Measurements from ENCODE around the gene AFAP1.

AFAP1 gene

GRCh38 chr4:7955393-7955792 is 15.7 kb upstream of the AFAP1 start:
- H3K27ac ChIP-seq, result no peak overlapping the region
- no peak overlapping the region for H3K4me2 ChIP-seq
- H3K79me2 ChIP-seq (ENCODE audit: insufficient read depth, low read depth), result no peaks in the 10 kb centered on the region

GRCh38 chr4:7952615-7953014 is 13.0 kb upstream of the AFAP1 start:
- Histone ChIP-seq H3K79me2 (ENCODE audit: insufficient read depth, low read depth) (no peaks in the 10 kb centered on the region), H3K4me3 (IDR thresholded peaks at IDR 0.05; ENCODE audit: insufficient read depth, low read depth, low read length) (no peak overlapping the region), H3K27me3 (ENCODE audit: insufficient read depth, low read depth) (no peaks in the 10 kb centered on the region), H3K9ac (no peak overlapping the region), H3K36me3 (ENCODE audit: insufficient read depth) (no peaks in the 10 kb centered on the region), H2AFZ (ENCODE audit: low read depth) (no peak overlapping the region), H4K20me1 (ENCODE audit: insufficient read depth) (no peaks in the 10 kb centered on the region), H3K4me1 (ENCODE audit: low read depth, poor library complexity, severe bottlenecking) (no peaks in the 10 kb centered on the region), H3K4me2 (no peak overlapping the region), H3K27ac (no peak overlapping the region)
- TF ChIP-seq CTCF (conservative IDR thresholded peaks at IDR 0.05; ENCODE audit: low read depth, low read length), result no peak

More at GRCh38 chr4:7955393-7955792, 15.7 kb upstream of the AFAP1 start:
- Histone ChIP-seq H3K36me3 (ENCODE audit: insufficient read depth) (no peaks in the 10 kb centered on the region), H2AFZ (ENCODE audit: low read depth) (no peak overlapping the region), H3K4me1 (ENCODE audit: low read depth, poor library complexity, severe bottlenecking) (no peaks in the 10 kb centered on the region), H4K20me1 (ENCODE audit: insufficient read depth) (no peaks in the 10 kb centered on the region), H3K27me3 (ENCODE audit: insufficient read depth, low read depth) (no peaks in the 10 kb centered on the region), H3K9ac (no peak overlapping the region), H3K4me3 (IDR thresholded peaks at IDR 0.05; ENCODE audit: insufficient read depth, low read depth, low read length) (no peak overlapping the region)
- TF ChIP-seq CTCF (conservative IDR thresholded peaks at IDR 0.05; ENCODE audit: low read depth, low read length), result no peak

GRCh38 chr4:7950301-7951092 is 10.8 kb upstream of the AFAP1 start:
- Histone ChIP-seq H3K79me2 (ENCODE audit: insufficient read depth, low read depth) (no peaks in the 10 kb centered on the region), H2AFZ (ENCODE audit: low read depth) (no peak overlapping the region), H3K36me3 (ENCODE audit: insufficient read depth) (no peaks in the 10 kb centered on the region), H3K4me3 (IDR thresholded peaks at IDR 0.05; ENCODE audit: insufficient read depth, low read depth, low read length) (no peak overlapping the region), H4K20me1 (ENCODE audit: insufficient read depth) (no peaks in the 10 kb centered on the region), H3K9ac (no peak overlapping the region), H3K27me3 (ENCODE audit: insufficient read depth, low read depth) (no peaks in the 10 kb centered on the region), H3K4me2 (no peak overlapping the region), H3K4me1 (ENCODE audit: low read depth, poor library complexity, severe bottlenecking) (no peaks in the 10 kb centered on the region), H3K27ac (no peak overlapping the region)
- TF ChIP-seq CTCF (conservative IDR thresholded peaks at IDR 0.05; ENCODE audit: low read depth, low read length), result no peak

- Histone ChIP-seq H2AFZ (ENCODE audit: low read depth) (no peak overlapping the region), H3K27me3 (ENCODE audit: insufficient read depth, low read depth) (no peaks in the 10 kb centered on the region), H3K4me2 (no peak overlapping the region), H4K20me1 (ENCODE audit: insufficient read depth) (no peaks in the 10 kb centered on the region), H3K4me1 (ENCODE audit: low read depth, poor library complexity, severe bottlenecking) (no peaks in the 10 kb centered on the region), H3K27ac (no peak overlapping the region), H3K36me3 (ENCODE audit: insufficient read depth) (no peaks in the 10 kb centered on the region), H3K4me3 (IDR thresholded peaks at IDR 0.05; ENCODE audit: insufficient read depth, low read depth, low read length) (no peak overlapping the region), H3K79me2 (ENCODE audit: insufficient read depth, low read depth) (no peaks in the 10 kb centered on the region), H3K9ac (no peak overlapping the region)
- no peak for TF ChIP-seq CTCF (conservative IDR thresholded peaks at IDR 0.05; ENCODE audit: low read depth, low read length)
Observed at GRCh38 chr4:7949759-7950158, 10.1 kb upstream of the AFAP1 start.
